HG03025 (cell line): Measurements from ENCODE around the gene TOM1L1.

Source experiments
- ATAC-seq: cut with Tn5 transposase; IDR thresholded peaks from one replicate; pipeline ENCODE4 v1.9.1; 2021; ENCODE audit warnings: mild to moderate bottlenecking, moderate library complexity; ENCODE audit not compliant: unreplicated experiment, low FRiP score

Gene TOM1L1

DNA sequence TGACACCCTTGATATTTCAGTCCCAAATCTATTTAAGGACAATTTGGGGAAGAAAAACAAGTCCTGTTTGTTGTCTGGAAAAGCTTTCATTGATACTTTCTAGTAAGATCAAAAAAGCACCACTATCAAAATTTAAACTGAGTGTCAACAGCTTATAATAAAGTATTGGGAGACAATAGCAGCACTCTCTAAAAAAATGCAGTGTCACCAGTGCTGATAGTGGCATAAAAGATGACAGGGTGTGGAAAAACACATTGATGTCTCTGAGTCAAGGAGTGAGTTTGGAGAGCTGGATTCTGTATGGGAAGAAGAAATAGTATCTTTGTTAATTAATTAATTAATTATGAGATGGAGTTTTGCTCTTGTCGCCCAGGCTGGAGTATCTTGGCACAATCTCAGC, 8.3 kb upstream of the TOM1L1 start:
- no peak for ATAC-seq

DNA sequence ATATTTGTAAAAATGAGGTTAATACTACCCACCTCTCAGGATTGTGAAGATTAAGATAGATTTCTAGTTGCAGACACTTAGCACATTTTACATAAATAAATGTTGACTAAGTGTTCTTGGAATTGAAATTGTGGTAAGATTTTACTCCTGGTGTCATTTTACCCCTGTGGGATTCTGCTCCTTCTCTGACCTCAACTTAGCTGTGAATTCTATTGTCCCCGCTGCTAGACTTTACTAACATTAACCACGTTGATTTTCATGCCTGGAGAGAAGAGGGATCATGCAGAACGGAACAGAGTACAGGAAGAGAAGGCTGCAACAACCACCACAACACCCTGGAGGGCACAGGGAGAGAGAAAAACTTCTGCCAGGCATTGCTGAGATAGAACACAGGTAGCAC, 2.1 kb upstream of the TOM1L1 start:
- ATAC-seq = no peak

DNA sequence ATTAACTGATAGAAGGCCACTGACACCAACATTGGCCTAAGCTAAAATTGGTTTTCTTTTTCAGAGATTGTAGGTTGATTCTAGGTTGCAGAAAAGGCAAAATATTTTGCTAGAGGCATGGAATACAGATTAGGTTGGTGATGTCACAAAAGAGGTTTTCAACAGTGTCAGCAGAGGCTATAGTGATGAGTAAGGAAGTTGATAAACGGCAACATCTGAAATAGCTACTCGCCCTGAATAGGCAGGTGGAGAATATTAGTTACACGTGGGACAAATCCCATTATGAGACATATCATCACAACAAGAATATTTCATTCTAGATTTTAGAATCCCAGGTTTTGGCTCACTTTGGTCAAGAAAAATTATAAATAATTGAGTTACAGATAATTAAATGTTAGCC, 1.5 kb upstream of the TOM1L1 start:
- no peak for ATAC-seq

DNA sequence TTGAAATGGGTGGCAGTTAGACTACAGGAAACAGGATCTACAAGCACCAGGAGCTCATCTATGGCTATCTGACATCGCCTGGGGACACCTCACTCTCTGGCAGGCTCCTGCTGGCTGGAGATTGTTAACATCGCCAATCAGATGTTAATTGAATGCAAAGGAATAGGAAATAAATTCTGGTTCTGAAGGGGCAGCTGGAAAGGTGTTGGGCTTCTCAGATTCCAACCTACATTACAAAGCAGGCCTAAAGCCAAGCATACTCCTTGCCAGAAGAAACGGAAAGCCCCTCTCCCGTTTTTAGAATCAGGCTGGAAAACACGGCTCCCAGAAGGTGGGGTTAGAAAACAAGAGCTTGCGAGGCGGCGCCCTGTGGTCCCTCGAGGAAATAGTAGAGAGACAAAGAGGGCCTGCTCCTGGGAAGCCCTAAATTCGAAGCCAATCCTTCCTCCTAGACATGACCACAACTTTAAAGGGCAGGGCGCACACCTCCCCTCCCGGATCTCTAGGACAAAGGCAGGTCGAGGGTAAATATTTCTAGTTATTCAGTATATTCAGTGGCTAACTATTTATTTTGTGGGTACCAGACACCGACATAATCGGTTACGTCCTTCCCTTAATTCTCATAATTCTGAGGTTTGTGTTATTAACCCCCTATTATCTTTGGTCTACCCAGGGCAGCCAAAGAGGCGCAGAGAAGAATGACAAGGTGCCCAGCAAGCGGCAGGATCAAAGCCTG, 763 bp upstream of the TOM1L1 start:
- no peak for ATAC-seq

DNA sequence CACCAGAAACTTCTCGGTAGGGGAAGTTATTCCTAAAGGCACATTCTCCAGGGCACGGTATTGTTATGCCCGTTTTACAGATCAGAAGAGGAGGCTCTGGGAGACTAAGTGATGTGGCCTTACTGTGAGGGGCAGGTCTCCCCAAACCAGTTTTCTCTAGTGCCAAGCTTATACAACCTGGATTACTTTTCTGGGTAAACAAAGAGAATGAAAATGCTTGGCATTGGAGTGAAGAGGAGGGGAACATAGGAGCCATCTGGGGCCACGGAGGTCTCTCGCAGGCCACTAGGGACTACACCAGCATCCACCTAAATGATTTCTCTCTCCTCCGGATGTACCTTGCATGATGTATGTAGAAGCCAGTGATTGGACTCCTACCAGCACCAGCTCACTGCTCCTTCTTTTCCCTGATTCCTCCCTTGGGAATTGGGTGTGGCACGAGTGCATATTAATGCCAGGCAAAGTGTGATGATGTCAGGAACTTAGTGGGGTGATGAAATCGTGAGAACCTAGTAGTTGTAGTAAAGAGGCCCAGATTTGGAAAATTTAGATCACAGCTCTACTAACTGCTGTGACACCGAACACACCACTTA, 674 bp downstream of the TOM1L1 start:
- no peak for ATAC-seq

DNA sequence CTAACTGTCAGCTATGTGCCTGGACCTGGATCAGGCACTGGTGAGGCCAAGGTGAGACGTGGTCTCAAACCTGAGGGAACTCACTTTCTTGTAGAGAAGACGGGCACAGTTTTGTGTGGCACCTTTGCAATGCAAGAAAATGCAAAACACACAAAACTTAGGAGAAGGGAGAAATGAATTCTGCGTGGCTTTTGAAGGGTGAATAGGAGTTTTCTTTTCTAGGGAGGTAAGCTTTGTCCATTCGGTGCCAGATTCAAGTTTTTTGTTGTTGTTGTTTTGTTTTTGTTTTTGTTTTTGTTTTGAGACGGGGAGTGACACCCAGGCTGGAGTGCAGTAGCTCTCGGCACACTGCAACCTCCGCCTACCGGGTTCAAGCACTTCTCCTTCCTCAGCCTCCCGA, 1.4 kb downstream of the TOM1L1 start:
- ATAC-seq = no peak

DNA sequence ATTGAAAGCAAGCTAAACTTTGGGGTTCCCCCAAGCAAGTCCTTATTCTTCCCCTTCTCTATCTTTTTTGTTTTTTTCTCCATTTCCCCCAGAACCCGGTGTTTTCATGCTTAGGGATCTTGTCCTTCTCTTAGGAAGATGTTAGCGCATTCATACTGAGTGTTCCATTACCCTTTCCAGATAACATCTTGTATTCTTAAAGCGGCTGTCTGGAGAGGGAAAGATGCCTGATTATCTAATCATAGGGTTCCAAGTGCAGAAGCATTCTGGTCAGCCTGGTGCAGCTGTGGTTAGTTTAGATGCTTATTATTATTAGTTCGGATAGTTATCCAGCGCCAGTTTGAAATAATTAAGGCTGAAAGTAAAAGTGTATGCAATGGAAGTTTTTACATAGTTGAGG, 2.0 kb downstream of the TOM1L1 start:
- no peak for ATAC-seq

DNA sequence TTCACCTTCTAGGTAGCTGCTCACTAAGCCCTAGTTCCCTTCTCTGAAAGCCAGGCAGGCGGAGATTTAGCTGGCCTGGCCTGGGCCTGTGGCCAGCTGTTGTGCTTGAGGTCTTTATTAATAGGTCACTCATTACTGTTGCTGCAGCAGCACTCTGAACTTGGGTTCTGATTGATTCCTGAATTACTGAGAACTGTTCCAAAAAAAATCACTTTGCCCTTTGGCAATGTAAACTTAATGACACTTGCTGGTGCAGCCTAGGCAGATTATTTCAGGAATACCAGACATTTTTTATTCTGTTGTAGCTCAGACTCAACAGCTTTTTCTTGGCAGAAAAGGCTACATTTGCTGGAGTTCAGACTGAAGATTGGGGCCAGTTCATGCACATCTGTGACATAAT, 2.7 kb downstream of the TOM1L1 start:
- ATAC-seq = no peak

DNA sequence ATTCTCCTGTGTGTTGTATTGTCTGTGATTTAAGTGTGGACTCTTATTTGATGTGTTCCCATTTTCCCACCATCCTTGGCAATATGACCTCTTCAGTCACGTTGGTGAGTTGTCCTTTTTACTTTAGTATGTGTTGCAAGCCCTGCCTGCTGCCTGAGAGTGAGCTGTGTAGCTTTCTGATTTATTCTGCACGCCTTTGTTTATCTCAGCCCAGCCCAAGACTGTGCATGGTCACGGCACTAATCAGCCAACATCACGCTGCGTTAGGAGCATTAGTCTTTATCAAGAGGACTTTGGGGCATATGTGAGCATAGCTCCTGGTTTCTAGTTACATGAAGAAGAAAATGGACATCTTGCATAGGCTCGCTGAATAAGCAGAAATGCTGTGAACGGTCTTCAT, 6.0 kb downstream of the TOM1L1 start:
- ATAC-seq = no peak

DNA sequence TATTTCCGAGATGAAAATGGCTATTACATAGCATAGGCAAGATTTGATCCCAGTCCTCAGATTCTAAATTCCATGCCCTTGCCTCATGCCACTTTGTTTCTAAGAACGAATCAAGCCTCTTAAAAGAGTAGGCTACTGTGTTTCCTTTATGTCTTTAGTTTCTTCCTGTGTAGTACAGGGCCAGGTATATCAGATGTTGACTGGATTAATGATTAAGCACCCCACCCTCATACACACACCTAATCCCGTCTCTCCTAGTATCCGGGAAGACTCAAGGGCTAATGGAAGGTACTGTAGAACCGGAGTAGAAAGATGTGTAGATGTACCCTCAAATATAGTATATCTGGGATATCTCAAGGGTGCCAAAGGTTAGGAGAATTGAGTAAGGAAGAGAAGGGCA, 6.7 kb downstream of the TOM1L1 start:
- no peak for ATAC-seq

DNA sequence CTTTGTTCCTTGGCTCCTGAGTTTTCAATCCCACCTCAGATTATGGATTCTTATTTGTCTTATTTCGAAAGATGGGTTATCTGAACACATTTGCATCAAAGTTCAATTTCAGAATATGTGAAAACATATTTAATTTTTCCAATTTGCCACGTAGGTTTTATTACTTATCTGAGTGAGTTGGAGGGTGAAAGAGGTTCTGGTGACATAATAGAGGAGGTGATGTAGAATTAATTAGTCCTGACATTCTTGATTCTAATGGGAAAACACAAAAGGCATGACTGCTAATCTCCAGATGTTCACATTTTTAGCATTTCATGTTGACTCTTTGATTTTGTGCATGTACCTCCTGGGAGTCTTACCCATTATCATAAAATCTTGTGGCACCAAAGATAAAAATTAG, 9.1 kb downstream of the TOM1L1 start:
- ATAC-seq = no peak

DNA sequence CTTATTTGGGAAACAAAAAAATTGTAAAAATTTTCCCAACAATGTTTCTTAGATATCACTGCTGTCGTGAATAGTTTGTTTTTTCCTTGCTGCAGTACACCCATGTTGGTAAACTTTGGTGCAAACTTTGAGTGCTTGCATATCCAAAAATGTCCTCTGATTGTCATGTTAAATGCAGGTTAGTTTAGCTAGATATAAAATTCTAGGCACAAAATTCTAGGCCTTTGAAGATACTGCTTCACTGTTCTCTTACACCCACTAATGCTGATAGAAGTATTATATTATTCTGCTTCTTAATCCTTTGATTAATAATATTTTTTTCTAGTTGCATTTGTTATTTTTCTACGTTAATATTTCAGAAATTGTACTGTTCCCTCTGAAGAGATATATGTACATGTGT, 16.1 kb downstream of the TOM1L1 start:
- ATAC-seq = no peak

DNA sequence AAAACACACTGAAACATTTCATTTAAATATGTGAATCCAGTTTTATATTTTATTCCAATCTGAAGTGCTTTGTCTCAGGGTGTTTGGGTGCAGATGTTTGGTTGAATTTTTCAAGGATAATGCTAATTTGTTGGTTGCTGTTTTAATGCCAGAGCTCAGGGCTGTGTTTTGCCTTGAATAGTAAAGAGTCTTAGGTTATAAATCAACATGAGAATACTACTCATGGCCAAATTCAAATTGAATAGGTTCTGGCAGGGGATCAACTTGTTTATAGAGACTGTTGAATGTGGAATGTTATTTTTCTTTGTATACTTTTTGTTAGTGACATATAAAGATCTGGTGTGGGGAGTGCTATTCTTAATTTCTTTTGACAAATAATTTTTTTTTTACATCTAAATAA, 18.8 kb downstream of the TOM1L1 start:
- no peak for ATAC-seq

DNA sequence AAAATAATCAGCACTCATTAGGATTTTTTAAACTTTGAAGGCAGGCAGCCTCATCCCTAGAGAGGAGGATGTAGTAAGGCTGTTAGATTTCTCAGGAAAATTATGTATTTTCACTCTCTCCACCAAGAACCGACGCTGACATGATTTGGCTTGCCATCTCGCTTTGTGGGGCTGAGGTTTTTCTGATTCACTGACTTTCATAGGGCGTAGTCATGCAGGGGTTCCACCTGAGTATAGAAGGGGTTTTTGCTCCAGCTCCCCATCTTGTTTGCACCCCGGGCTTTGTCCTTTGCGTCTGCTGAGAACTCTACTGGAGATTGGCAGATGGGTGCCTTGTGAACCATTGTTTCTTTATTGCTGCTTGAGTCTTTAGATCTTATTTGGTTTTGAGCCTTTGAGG, 20.2 kb downstream of the TOM1L1 start:
- no peak for ATAC-seq

DNA sequence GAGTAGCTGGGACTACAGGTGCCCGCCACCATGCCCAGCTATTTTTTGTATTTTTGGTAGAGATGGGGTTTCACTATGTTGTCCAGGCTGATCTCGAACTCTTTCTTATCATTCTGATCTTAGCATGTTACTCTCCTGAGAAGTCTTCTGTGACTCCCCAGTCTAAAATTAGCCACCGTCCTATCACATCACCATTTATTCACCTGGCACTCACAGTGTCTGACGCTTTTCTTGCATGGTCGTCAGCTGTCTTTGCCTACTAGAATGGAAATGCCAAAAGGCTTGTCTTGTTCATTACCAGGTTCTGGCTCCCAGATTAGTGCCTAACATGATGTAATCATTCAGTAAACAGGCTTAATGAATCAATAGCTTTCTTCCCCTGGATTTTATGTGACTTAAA, 23.8 kb downstream of the TOM1L1 start:
- ATAC-seq = no peak

DNA sequence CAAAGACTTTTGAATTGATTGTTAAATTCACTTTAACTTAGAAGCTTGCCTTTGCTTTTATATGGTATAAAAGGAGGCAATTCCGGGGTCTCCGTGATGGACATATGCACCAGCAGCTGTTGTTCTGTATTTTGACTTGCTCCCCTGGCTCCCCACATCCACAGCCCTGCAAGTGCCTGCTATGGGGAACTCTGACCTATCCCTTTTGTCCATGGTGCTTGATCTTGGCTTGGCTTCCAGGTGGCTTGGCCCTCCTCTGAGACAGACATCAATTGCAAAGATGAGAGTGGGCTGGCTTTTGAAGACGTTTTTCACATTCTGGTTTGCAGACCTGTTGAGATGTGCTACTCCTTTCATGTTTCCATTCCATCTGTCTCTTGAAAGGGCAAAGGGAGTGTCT, 26.9 kb downstream of the TOM1L1 start:
- no peak for ATAC-seq

DNA sequence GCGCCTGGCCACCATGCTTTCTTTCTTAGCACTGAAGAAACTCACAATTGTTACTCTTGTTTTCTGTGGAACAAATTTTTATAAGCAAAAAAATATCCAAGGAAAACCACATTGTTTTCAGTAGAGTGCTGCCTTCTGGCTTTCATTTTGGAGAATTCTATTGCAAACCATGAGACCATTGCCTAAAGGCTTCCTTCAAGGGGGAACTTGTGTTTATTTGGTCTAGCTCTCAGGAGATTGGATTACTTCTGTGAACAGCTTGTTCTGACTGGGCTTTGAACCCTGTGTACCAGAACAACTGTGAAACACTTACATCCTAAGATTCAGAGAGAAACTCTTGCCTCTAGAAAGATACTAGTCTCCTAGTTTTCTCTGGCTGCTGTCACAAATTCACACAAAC, 32.1 kb downstream of the TOM1L1 start:
- ATAC-seq = no peak

DNA sequence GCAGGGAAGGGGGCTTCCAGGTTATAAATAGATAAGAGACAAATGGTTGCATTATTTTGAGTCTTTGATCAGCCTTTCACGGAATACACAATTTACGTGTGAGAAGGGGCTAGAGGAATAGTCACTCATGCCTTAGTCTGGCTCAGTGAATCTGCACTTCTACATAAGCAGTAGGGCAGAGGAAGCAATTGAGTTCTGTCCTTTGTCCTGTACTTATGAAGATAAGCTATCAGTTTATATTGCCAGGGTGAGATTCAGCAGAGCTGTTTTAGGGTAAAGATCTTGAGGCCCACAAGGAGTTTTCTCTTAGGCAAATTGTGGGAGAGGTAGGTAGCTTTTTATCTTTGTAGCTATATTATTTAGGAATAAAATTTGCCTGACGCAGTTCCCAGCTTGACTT, 33.3 kb downstream of the TOM1L1 start:
- no peak for ATAC-seq

DNA sequence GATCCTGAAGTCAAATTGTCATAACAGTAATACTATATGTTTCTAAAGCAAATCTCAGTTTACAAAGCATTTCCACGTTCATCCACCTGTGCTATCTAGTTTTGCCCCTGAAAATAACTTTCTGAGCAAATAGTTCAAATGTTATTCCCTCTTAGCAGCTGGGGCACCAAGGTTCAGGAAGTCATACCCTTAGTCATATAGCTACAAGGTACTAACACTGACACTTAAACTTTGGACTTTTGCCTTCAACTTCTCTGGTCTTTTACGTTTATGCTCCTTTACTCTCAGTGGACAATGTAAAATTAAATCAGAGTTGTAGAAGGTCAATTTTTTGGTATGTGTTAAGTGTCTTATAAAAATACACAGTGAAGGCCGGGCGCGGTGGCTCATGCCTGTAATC, 34.8 kb downstream of the TOM1L1 start:
- no peak for ATAC-seq

DNA sequence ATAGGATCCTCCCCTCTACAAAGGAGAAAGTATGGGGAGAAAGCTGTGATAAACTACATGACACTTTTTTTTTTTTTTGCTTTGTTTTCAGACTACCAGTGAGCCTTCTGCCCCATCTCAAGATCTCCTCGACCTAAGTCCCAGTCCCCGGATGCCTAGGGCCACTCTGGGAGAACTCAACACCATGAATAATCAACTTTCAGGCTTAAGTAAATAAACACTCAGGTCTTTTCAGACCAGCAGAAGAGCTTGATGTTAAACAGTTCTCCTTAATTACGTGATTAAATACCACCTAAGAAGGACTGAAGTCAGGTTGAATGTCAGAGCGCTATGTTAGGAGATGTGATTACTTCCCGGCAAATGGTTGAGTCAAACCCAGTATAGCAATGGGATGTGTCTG, 36.4 kb downstream of the TOM1L1 start:
- ATAC-seq = no peak

DNA sequence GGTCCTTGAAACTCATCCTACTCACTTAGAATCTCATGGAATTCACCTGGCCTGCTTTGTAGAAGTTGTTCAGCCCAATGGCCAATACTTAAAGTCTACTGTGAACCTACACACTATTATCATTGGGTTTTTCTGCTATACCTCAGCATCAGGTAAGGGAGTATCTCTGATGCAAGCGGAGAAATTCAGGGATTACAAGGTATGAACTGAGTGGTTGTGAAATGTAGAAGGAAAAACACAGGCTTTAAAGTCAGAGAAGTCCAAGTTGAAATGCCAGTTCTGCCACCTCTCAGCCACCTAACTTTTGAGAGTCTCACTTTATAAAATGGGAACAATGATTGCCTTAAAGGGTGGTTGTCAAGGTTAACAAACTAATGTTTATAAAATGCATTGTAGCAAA, 36.8 kb downstream of the TOM1L1 start:
- ATAC-seq = no peak

DNA sequence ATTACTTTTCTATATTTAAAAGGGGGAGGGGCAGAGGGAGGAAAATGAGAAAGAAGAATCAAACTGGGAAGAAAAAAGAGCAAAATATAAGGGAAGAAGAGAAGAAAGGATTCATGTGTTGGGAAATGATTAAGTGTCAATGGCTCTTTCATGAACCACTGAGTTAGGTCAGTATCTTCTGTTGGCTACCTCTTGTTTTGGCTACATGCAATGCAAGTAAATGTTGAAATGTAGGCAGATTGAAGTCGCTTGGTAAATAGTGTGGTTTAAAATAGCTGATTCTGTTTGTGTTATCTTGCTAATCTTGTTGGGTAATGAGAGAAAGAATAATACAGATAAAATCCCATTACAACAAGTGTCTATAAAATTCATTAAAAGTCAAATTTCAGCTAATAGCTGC, 40.6 kb downstream of the TOM1L1 start:
- no peak for ATAC-seq

DNA sequence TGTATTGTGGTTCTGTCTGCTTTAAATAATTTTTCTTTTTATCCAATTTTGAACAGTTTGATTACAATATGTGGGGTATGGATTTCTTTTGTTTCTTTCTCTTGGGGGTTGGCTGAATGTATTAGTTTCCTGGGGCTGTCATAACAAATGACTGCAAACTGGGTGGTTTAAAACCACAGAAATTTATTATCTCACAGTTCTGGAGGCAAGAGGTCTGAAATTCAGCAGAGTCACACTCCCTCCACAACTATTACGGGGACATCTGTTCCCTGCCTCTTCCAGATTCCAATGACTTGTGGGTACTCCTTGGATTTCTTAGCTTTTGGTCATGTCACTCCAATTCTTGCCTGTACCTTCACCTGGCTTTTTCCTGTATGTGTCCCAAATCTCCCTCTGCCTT, 44.1 kb downstream of the TOM1L1 start:
- no peak for ATAC-seq
